ENCODE data around the gene MPO.

MPO gene

DNA sequence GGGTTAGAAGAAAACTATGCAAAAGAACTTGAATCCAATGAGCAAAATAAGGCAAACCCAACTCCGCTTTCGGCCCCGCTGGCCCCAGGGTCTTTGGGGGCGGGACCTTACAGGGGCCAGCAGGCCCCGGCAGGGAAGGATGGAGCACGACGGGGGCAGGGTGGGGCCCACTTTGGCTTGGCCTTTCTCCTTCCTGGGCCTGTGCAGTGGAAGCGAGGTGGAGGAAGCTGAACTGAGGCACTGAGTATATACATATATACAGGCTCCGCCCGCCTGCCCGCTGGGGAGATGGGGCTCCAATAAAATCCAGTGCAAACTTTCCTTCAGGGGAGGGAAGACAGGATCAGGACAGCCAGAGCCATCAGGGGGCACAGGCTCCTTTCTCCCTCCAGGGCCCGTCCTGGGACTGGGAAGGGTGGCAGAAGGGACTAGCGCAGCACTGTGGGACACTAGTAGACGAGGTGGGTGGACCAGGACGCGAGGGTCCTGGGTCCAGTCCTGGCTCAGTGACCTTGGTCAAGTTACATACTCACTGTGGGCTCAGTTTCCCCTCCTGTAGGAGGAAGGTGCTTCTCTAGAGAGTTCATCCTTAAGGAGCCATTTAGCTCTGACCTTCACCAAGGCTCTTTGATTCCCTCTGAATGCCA is 20.9 kb upstream of the MPO start:
- DNase-seq (ENCODE audit: low read depth): no peak
- in situ Hi-C loops (cut with HindIII; ENCODE audit: low sequenced_read_pairs): no loop called here
- TF ChIP-seq CTCF (IDR thresholded peaks at IDR 0.05; ENCODE audit: low read depth, low read length, missing control alignments): no peak
- H3K4me3 ChIP-seq (ENCODE audit: low read depth, low read length): no peak overlapping the region

- in situ Hi-C loops (cut with HindIII; ENCODE audit: low sequenced_read_pairs): no loop called here
- no peak for TF ChIP-seq CTCF (IDR thresholded peaks at IDR 0.05; ENCODE audit: low read depth, low read length, missing control alignments)
- DNase-seq (ENCODE audit: low read depth): no peak
- H3K4me3 ChIP-seq (ENCODE audit: low read depth, low read length): no peak overlapping the region
Measured at GRCh38 chr17:58300336-58300735, 19.6 kb upstream of the MPO start.

DNA sequence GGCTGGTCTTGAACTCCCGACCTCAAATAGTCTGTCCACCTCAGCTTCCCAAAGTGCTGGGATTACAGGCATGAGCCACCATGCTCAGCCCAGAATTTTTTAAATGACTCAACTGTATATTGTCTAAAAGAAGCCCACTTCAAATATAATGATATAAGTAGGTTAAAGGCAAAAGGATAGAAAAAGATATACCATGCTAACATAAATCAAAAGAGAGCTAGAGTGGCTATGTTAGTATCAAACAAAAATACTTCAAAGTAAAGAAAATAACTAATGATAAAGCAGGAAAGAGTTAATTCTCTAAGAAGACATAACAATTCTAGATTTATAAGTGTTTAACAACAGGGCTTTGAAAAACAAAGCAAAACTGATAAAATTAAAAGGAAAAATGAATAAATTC is 13.3 kb upstream of the MPO start:
- TF ChIP-seq CTCF (IDR thresholded peaks at IDR 0.05; ENCODE audit: low read depth, low read length, missing control alignments): no peak
- H3K4me3 ChIP-seq (ENCODE audit: low read depth, low read length): no peak overlapping the region
- in situ Hi-C loops (cut with HindIII; ENCODE audit: low sequenced_read_pairs): loop anchor here (25.0 kb wide), 1 partner anchor 143 kb away; no protein-coding TSS in a partner anchor
- DNase-seq (ENCODE audit: low read depth): no peak

DNA sequence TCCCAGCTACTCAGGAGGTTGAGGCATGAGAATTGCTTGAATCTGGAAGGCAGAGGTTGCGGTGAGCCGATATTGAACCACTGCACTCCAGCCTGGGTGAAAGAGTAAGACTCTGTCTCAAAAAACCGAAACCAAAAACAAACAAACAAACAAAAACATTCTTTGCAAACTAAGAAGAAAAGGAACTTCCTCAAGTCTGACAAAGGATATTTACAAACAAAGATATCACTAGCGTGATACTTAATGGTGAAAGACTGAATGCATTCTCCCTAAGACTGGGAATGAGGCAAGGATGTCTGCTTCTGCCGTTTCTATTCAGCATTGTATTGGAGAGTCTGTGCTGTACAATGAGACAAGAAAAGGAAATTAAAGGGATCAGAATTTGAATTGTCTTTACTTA is 10.5 kb upstream of the MPO start:
- DNase-seq (ENCODE audit: low read depth): no peak
- no peak for TF ChIP-seq CTCF (IDR thresholded peaks at IDR 0.05; ENCODE audit: low read depth, low read length, missing control alignments)
- in situ Hi-C loops (cut with HindIII; ENCODE audit: low sequenced_read_pairs): loop anchor here (25.0 kb wide), 1 partner anchor 146 kb away; no protein-coding TSS in a partner anchor

GRCh38 chr17:58289869-58290268 is 9.1 kb upstream of the MPO start:
- TF ChIP-seq CTCF (IDR thresholded peaks at IDR 0.05; ENCODE audit: low read depth, low read length, missing control alignments): no peak
- H3K4me3 ChIP-seq (ENCODE audit: low read depth, low read length): no peak overlapping the region
- in situ Hi-C loops (cut with HindIII; ENCODE audit: low sequenced_read_pairs): loop anchor here (25.0 kb wide), 1 partner anchor 147 kb away; no protein-coding TSS in a partner anchor
- no peak for DNase-seq (ENCODE audit: low read depth)

More for the DNA sequence above, 10.5 kb upstream of the MPO start:
- H3K4me3 ChIP-seq (ENCODE audit: low read depth, low read length): no peak overlapping the region

- no peak overlapping the region for H3K4me3 ChIP-seq (ENCODE audit: low read depth, low read length)
- TF ChIP-seq CTCF (IDR thresholded peaks at IDR 0.05; ENCODE audit: low read depth, low read length, missing control alignments): no peak
- DNase-seq (ENCODE audit: low read depth): no peak
- in situ Hi-C loops (cut with HindIII; ENCODE audit: low sequenced_read_pairs): loop anchor here (25.0 kb wide), 1 partner anchor 152 kb away; no protein-coding TSS in a partner anchor
Measured at GRCh38 chr17:58285422-58285810, 4.7 kb upstream of the MPO start.
